ENCODE measurements around the gene SMAD1.

DNA sequence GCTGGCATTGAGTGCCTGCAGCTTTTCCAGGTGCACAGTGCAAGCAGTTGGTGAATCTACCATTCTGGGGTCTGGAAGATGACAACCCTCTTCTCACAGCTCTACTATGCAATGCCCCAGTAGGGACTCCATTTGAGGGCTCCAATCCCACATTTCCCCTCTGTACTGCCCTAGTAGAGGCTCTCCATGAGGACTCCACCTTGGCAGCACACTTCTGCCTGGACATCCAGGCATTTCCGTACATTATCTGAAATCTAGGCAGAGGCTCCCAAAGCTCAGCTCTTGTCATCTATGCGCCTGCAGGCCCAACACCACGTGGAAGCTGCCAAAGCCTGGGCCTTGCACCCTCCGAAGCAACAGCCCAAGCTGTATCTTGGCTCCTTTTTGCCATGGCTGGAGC is 8.4 kb upstream of the SMAD1 start:
- TF ChIP-seq, protein P1, sequence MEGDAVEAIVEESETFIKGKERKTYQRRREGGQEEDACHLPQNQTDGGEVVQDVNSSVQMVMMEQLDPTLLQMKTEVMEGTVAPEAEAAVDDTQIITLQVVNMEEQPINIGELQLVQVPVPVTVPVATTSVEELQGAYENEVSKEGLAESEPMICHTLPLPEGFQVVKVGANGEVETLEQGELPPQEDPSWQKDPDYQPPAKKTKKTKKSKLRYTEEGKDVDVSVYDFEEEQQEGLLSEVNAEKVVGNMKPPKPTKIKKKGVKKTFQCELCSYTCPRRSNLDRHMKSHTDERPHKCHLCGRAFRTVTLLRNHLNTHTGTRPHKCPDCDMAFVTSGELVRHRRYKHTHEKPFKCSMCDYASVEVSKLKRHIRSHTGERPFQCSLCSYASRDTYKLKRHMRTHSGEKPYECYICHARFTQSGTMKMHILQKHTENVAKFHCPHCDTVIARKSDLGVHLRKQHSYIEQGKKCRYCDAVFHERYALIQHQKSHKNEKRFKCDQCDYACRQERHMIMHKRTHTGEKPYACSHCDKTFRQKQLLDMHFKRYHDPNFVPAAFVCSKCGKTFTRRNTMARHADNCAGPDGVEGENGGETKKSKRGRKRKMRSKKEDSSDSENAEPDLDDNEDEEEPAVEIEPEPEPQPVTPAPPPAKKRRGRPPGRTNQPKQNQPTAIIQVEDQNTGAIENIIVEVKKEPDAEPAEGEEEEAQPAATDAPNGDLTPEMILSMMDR (conservative IDR thresholded peaks at IDR 0.05; ENCODE audit: low read length): no peak
- TF ChIP-seq EZH2phosphoT487 (IDR thresholded peaks at IDR 0.05; ENCODE audit: borderline replicate concordance): no peak
